Esophagus squamous epithelium (tissue), 4 donors: ENCODE results near the gene CD276.

ENCODE experiments used
- POLR2A ChIP-seq, 4 donors: fragments of 450-650 bp; IDR thresholded peaks; one replicate each; pipeline ENCODE4 v1.6.1; 2017; ENCODE audit warnings: antibody characterized with exemption in 4 of 4, mild to moderate bottlenecking in 4 of 4, moderate library complexity in 3 of 4
- TF ChIP-seq, protein P1 (sequence below), 6 experiments: fragments of 450-650 bp in 4 of 6; fragments of 200-600 bp in 2 of 6; sonication (generic) in 2 of 6; IDR thresholded peaks; one replicate each; pipeline ENCODE4 v1.5.1; 2016 to 2019; ENCODE audit warnings: antibody characterized with exemption in 6 of 6, mild to moderate bottlenecking in 4 of 6, moderate library complexity in 4 of 6

GRCh38 chr15:73751511-73751898, 67.3 kb downstream of the CD276 start:
- no peak for TF ChIP-seq POLR2A (IDR thresholded peaks at IDR 0.05)
- TF ChIP-seq, protein P1, sequence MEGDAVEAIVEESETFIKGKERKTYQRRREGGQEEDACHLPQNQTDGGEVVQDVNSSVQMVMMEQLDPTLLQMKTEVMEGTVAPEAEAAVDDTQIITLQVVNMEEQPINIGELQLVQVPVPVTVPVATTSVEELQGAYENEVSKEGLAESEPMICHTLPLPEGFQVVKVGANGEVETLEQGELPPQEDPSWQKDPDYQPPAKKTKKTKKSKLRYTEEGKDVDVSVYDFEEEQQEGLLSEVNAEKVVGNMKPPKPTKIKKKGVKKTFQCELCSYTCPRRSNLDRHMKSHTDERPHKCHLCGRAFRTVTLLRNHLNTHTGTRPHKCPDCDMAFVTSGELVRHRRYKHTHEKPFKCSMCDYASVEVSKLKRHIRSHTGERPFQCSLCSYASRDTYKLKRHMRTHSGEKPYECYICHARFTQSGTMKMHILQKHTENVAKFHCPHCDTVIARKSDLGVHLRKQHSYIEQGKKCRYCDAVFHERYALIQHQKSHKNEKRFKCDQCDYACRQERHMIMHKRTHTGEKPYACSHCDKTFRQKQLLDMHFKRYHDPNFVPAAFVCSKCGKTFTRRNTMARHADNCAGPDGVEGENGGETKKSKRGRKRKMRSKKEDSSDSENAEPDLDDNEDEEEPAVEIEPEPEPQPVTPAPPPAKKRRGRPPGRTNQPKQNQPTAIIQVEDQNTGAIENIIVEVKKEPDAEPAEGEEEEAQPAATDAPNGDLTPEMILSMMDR (IDR thresholded peaks at IDR 0.05): no peak
